G401 (cell line): ENCODE results near the gene SRGAP3. TPM values are rescaled to one million over a fixed set of nuclear protein-coding genes. Genes with fewer than 3 reads are reported as not detected.

Experiments
- DNase-seq: peaks from one replicate; pipeline ENCODE4 v3.0.0-alpha.2; 2015; ENCODE audit warnings: low spot score
- in situ Hi-C: cut with HindIII; loops from 2 replicates; pipeline ENCODE4 v1.10.0; 2016; ENCODE audit warnings: low sequenced_read_pairs, mixed read lengths
- total RNA-seq: library from RNA; depleted of rRNA; stranded (reverse); fragments of >200 nt; shearing (Covaris generic); gene quantifications from 2 replicates; pipeline ENCODE4 v1.2.3, GENCODE V29; 2014

The SRGAP3 gene
- total RNA-seq, 1 experiment from 2014 or later = 0.37 TPM

DNA sequence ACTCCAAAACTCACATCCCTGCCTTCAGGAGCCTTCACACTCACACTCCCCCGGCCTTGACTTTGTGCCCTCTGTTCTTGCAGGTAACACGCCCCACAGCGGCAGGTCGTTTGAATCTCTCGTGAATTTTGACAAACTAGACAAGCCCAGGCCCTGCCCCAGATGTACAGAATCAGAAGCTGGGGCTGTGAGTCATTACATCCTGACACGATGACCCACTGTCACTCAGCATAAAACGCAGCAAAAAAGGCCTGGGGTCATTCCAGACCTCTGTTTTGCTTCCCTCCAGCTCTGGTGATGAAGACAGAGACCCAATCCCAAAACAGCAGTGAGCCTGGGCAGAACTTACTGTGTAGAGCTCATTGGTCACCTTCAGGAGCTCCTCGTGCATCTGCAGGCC lies 169.8 kb downstream of the SRGAP3 start:
- in situ Hi-C loops = no loop called here
- DNase-seq = no peak

DNA sequence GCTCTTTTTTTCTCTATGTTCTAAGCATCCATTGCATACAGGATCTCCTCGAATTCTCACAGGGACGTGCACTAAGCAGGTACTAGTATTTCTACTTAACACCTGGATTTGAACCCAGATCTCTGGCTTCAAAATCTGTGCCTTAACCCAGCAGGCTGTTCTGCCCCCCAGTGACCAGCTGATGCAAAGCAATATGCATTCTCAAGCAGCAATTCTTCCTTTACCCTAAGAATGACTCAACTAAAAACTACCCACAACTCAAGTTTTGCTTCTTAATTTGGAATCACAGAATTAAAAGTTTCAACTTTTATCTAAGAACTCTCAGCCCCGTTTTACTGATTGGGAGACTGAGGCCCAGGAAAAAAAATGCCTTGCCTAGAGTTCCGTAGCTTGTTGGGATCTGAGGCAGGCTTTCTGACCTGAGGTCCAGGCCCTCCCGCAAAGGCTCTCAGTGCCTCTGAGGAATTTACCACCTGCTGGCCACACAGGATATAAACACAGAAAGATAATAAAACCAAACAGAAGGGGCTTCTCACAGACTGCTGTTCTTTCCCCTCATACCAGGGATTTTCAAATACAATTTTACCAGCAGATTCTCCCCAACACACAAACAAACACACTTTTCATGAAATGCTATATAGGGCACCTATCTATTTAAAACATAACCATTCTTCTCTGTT lies 170.7 kb downstream of the SRGAP3 start:
- DNase-seq = no peak
- in situ Hi-C loops = no loop called here

DNA sequence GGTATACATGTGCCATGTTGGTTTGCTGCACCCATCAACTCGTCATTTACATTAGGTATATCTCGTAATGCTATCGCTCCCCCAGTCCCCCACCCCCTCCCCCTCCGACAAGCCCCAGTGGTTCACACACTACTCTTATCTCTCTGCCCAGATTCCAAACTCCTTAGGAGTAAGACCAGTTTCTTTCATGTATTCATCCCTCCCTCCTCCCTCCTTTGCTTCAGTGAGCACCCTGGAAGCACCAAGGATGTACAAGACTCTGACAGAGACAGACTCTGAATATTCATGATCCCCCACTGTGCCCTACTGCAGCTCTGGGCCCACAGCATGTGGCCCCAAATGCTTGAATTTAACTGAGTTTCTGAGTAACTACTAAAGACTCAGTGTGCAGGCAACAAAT lies 172.4 kb downstream of the SRGAP3 start:
- no peak for DNase-seq
- in situ Hi-C loops = no loop called here

DNA sequence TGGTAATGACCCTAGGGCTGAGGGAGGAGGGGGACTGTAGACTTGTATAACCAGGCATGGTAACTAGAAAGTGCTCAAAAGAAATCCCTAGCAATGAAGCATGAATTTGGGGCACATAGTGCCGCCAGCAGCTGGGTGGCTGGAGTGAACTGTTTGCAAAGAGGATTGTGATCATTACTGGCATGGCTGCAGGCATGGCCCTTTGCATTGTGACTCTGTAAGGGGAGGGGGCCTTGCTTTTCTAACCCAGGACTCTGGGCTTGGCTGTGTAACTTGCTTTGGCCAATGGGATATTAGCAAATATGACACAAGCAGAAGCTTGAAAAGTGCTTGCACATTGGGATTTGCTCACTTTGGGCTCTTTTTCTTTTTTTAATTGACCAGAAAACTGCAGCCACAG lies 173.7 kb downstream of the SRGAP3 start:
- no peak for DNase-seq
- in situ Hi-C loops = no loop called here

DNA sequence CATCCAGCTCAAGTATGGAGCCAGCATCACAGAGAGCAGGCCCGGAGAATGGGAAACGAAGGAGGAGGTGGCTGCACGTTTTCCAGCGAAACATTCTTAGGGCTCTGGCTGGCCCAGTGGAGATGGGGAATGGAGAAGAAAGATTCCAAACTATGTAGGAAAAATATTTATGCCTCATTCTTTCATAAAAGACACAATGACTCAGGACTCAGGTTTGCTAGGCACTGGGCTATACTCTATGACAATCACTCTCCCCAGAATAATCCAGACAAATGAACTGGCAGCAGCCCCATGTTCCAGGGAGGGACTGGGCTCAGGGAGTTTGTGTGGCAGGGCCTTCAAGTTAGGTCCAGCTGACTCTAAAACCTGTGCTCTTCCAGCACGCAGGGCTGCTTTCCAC lies 175.4 kb downstream of the SRGAP3 start:
- in situ Hi-C loops = no loop called here
- peak; percentile 49 for DNase-seq

DNA sequence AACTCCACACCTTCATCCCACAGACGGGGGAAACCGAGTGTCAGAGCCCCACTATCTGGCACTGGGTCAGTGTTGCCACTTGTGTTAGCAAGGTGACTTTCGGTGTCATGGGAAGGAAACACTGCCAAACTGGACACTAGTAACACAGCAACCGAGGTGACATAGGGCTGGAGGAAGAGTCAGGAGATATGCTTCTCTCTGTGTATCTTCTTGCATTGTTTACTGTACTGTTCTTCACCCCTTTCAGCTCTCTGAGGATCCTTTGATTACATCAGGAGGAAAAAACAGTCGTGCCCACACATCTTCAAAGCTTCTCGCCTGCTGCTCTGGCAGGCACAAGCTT lies 176.8 kb downstream of the SRGAP3 start:
- peak; percentile 61 for DNase-seq
- in situ Hi-C loops = no loop called here

DNA sequence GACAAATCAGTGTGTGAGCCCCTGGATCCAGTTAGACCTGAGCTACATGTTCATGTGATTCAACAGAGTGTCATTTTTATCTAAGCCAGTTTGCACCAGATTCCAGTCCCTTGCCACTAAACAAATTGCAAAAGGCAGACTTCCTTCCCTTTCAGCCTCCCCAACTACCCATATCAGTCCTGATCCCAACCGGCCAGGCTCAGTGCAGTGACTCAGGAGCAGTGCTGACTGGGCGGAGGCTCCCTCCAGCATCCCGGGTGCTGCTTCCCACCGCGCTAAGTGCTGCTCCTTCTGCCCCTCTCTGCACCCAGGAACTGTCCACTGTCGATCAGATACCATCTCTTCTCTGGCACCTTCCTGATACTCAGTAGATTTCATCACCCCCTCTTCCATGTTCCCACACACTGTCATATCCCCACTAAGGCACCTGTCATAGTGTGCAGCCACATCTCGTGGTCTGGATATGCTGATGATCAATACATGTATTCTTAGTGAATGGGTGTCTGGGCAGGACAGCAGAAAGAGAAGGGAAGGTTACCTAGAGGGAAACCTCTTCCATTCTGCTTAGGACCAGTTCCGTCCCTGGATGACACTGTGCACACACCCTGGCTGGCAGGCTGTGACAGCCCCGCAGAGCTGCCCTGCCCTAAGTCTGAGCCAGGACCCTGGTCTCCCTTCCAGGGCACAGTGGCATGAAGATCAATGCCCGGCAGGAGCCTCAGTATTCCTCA lies 177.3 kb downstream of the SRGAP3 start:
- in situ Hi-C loops = no loop called here
- DNase-seq = no peak

DNA sequence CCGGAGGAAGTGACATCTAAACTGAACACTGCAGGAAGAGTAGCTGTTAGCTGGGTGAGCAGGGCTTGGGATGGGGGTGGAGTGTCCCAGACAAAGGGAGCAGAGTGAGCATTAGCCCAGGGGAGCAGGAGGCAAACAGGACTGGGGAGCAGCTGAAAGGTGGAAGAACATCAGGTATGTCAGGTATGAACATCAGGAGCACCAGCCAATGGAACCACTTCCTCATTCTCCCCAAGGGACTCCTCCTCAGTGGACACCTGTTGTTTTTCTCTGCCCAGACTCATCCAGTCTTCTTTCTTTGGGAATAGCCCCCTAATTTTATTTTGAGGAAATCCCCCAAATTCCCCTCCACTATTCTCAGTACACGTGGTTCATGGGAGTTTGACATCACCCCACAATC lies 178.5 kb downstream of the SRGAP3 start:
- in situ Hi-C loops = no loop called here
- no peak for DNase-seq

DNA sequence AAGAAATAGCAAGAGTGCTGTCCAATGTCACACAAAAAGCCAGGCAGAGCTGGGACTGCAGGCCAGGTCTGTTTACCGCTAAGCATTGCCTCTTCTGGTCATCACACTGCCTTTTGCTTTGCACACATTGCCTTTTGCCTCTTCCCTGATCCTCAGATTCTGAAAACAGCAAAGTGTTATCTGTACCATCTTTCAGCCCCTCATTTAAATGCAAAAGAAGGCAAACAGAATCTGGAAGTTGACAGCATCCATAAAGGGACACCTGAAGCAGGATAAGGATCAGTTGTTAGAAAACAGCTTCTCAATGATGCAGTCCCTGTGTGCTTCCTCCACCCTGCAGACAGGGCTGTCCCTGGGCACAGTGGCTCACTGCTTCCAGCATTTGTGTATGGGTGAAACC lies 179.5 kb downstream of the SRGAP3 start:
- no peak for DNase-seq
- in situ Hi-C loops = no loop called here

DNA sequence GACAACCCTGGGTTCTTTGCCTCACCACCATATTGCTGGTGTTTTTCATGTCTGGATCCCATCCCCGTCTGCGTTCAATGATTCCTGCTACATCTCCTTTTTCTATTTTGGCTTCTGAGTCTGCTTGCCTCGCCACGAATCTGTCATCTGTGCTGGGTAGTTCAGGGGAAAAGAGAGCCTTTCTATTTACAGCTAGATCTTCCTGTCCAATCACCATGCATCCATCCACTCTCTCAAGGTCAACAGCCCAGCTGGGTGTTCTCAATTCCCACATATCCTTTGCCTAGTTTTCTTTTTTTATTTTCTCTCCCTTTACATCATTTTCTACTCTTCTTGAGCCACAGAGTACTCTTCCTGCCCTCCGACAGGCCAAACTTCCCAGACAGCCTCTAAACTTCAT lies 181.4 kb downstream of the SRGAP3 start:
- in situ Hi-C loops = no loop called here
- peak; percentile 83 for DNase-seq

DNA sequence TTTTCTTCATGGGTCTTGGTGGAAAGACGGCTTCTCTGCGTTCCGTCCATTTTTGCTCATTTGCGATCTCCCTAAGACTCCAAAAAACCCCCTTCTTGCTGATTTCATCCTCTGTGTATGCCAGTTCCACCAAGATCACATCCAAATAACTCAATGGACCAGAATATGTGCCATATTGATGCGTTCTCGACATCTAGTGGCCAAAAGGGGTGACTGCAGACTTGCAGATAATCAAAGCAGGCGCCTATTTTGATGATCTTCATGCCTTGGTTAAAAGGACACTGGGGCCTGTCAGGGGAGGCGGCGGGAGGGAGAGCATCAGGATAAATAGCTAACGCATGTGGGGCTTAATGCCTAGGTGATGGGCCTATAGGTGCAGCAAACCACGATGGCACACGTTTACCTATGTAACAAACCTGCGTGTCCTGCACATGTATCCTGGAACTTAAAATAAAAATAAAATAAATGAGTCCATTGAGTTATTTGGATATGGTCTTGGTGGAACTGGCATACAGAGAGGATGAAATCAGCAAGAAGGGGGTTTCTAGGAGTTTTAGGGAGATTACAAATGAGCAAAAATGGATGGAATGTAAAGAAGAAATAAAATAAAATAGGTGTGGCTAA lies 182.0 kb downstream of the SRGAP3 start:
- in situ Hi-C loops = no loop called here
- DNase-seq = peak; percentile 91

DNA sequence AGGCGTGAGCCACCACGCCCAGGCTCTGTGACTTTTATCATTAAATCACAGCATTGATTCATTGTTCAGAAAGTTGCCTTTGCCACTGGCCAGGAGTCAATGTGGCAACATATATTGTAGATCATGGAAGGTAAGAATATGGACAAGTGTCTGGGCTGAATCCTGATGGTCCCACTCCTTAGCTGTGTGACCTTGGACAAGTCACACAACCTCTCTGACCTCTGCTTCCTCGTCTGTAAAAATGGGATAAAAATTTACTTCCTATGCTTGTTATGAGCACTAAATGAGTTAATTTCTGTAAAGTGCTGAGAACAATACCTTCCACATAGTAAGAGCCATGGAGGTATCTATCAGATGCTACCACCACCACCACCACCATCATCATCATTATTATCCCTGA lies 182.7 kb downstream of the SRGAP3 start:
- in situ Hi-C loops = no loop called here
- DNase-seq = no peak

DNA sequence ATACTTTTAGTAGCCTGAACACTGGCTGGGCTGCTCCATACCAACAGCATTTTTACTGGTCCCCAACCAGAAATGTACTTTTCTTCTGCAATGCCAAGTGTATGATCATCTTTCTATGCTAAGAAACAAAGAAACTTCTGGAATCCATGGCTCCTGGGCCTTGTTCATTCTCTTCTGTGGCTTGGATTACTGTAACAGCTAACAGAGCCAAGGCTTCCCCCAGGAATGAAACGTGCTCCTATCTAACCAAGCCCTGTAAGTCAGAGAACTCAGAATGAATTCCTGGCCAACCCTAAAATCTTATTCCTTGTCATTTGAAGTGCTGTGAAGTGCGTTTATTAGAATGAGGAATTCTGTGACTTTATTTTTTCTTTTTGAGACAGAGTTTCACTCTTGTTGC lies 183.3 kb downstream of the SRGAP3 start:
- no peak for DNase-seq

DNA sequence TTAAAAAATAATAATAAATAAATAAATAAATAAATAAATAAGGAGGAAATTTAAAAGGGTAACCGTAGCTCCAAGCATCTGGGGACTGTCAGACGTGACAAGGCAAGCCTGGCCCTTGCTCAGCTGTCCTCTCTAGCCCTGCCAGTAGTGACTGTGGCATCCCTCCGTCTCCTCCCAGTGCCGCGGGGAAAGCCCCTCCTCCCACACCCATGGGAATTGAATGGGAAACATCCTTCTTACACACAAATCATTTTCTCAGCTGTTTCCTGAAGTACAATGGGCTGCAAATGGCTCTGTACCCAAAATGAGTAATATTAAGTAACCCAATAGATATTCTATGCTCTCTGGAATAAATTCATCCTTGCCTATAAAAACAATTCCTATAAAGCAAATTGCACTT lies 184.6 kb downstream of the SRGAP3 start:
- no peak for DNase-seq
- in situ Hi-C loops = no loop called here

More for the DNA sequence above, 183.3 kb downstream of the SRGAP3 start:
- in situ Hi-C loops = no loop called here

DNA sequence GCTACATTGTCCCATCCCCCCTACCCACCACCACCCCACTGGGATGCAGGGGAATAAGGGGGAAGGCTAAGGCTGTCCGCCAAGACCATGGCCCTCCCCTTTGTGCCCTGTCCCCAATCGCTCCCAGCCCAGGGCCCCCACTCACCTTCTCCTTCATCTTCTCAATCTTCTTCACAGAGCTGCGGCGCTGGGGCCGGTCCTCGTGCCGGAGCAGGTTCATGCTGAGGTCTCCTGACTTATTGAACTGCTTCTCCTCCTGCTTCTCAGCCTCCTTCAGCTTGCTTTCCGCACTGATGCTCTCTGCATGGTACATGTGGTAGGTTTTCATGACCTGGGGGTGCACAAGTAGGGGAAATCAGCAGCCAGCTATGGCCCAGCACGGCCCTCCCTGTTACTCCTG lies 185.2 kb downstream of the SRGAP3 start:
- DNase-seq = peak; percentile 28
- in situ Hi-C loops = no loop called here

DNA sequence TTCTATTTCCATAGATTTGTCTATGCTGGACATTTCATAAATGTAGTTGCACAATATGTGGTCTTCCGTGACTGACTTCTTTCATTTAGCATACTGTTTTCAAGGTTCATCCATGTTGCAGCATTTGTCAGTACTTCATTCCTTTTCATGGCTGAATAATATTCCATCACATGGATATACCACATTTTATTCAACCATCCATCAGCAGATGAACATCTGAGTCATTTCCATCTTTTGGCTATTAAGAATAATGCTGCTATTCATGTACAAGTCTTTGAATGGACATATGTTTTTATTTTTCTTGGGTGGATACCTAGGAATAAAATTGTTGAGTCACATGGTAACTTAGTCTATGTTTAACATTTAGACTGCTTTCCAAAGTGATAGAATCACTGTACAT lies 186.9 kb downstream of the SRGAP3 start:
- DNase-seq = no peak
- in situ Hi-C loops = no loop called here

DNA sequence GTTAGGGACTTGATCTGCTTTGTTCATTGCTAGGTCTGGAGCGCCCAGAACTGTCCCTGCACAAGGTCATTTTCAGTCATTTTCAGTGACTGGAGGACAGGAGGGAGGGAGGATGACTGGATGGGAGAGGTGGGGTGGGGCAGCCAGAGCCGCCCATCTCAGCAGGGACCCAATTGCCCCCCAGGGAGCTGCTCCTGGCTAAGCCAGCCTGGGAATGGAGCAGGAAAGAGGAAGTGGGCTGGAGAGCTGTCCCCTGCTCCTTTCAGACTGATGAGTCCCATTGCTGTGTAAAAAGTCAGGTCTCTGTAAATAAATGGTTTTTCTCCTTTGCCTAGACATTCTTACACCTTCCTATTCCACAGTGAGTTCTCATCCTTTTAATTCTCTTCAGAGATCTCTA lies 187.8 kb downstream of the SRGAP3 start:
- in situ Hi-C loops = no loop called here
- DNase-seq = no peak

DNA sequence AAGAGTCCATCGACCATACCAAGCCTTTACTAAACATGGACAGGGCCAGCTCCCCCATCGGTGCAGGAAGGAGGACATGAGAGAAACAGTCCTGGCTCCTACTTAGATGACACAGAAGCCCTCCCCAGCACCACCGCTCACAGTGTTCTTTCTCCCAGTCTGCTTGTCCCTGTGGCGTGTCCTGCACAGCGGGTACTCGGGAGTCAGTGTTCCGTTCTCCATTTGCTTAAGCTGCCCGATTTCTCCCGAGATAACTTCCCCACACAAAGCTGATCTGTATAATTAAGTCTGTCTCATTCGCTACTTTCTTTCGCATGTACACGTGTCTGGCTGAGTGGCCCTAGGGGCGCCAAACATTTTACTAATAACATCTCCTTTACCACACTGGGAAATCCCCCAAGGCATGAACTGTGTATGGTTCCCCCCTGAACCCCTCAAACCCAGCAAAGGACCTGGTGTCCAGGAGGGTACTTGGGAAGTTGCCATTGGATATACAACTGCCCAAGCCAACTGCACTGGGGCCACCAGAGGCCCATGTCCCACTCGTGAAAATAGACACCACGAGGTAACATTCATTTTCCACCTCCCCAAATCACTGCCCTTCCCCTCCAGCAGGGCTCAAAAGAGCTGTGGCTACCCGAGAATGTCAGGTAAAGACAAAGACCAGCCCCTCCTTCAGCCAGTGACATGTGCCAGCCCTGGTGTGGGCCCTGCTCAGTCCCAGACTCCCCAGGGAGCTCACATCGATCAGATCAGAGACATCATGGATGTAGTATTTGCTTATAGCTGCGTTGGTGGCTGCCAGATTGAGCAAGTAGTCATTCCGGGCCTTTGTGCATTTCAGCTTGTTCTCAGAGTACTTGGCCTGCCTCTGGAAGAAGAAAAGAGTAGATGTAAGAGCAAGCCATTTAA lies 189.7 kb downstream of the SRGAP3 start:
- in situ Hi-C loops = no loop called here
- no peak for DNase-seq

DNA sequence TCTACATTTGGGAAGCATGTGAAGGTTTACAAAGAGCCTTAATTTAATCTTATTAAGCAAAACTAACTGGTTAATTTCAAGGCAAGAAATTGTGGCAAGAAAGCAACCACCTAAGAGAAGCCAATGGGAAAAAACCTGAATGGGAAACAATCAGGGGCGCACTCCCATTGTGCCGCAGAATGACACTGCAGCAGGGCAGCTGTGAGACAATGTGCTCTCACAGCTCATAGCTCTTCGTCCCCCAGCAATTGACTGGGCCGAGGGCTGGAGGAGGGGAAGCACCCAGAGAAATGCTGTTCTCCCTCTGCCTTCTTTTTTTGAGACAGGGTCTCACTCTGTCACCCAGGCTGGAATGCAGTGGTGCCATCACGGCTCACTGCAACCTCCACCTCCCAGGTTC lies 192.9 kb downstream of the SRGAP3 start:
- in situ Hi-C loops = no loop called here
- no peak for DNase-seq
